Neural progenitor cell (in vitro differentiated cells): Measurements from ENCODE around the gene IFNAR1.

Experiments used
- EZH2phosphoT487 ChIP-seq: fragments of 200-600 bp; sonication (generic); IDR thresholded peaks from 2 replicates; pipeline ENCODE4 v1.6.1; 2017; ENCODE audit warnings: antibody characterized with exemption
- TF ChIP-seq, protein P1 (sequence below): fragments of 200-600 bp; sonication (generic); IDR thresholded peaks from 2 replicates; pipeline ENCODE4 v1.5.1; 2017; ENCODE audit warnings: antibody characterized with exemption, mild to moderate bottlenecking

DNA sequence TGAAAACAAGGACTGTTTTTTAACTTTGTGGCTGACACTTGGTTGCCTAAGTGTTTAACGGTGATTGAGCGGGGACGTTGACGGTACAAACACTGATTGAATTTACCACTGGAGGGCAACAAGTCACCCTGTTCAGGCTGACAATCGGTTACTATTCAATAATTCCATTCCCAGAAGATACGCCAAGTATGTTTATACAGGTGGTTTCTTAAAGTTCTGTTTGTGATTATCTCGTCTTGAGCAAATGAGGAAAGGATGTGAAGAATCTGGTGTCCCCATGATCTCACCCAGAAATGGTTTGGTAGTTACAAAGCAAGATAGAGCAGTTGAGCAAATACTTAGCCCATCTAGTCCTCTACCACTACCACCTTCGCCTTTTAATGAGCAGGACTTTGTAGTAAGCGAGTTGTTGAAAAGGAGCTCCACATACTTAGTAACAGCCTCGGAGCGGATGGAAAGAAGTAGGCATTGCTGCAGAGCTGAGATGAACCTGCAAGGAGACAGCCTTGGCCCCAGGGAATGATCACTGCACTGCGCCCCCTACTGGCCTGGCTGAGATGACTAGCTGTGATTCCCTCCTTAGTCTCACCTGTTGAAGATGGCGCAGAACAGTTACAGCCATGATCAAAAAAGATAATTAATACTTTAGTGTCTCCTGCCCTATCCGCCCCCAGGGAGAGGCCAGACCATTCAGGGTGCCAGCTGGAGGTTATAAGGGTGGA is 36.3 kb downstream of the IFNAR1 start:
- TF ChIP-seq, protein P1, sequence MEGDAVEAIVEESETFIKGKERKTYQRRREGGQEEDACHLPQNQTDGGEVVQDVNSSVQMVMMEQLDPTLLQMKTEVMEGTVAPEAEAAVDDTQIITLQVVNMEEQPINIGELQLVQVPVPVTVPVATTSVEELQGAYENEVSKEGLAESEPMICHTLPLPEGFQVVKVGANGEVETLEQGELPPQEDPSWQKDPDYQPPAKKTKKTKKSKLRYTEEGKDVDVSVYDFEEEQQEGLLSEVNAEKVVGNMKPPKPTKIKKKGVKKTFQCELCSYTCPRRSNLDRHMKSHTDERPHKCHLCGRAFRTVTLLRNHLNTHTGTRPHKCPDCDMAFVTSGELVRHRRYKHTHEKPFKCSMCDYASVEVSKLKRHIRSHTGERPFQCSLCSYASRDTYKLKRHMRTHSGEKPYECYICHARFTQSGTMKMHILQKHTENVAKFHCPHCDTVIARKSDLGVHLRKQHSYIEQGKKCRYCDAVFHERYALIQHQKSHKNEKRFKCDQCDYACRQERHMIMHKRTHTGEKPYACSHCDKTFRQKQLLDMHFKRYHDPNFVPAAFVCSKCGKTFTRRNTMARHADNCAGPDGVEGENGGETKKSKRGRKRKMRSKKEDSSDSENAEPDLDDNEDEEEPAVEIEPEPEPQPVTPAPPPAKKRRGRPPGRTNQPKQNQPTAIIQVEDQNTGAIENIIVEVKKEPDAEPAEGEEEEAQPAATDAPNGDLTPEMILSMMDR: peak; percentile 91
- TF ChIP-seq EZH2phosphoT487: no peak
